ENCODE results near the gene NPAS3. TPM values are rescaled to one million over a fixed set of nuclear protein-coding genes. Genes with fewer than 3 reads are reported as not detected.

The NPAS3 gene
- total and polyA plus RNA-seq, 11 donors = 0.15 to 3.4 (median 0.92) TPM

- H3K27ac ChIP-seq = no peak overlapping the region
Measured at GRCh38 chr14:33685698-33686097, 747.0 kb downstream of the NPAS3 start.

GRCh38 chr14:33686218-33686617, 747.5 kb downstream of the NPAS3 start:
- no peaks in the 10 kb centered on the region for H3K36me3 ChIP-seq
- 78 to 91% (median 82%) methylated on average over 3 of the region's 3 CpGs for WGBS, 4 donors
- H3K4me1 ChIP-seq = peaks cover 0 to 11% (median 5%) of the 10 kb centered on the region in 12 donors
- H3K9me3 ChIP-seq = no peaks in the 10 kb centered on the region
- no peak overlapping the region for H3K4me3 ChIP-seq
- no peak for ATAC-seq
- intact Hi-C loops (cut with DNase I) = no loop called here
- no peaks in the 10 kb centered on the region for H3K27me3 ChIP-seq
- H3K27ac ChIP-seq = no peak overlapping the region
- DNase-seq = no peak
- TF ChIP-seq CTCF (IDR thresholded peaks at IDR 0.05) (no peak), POLR2A (IDR thresholded peaks at IDR 0.05) (no peak)

More at GRCh38 chr14:33685698-33686097, 747.0 kb downstream of the NPAS3 start:
- peaks cover 0 to 11% (median 5%) of the 10 kb centered on the region in 12 donors for H3K4me1 ChIP-seq
- no peak for DNase-seq
- WGBS, 4 donors = 58 to 78% (median 67%) methylated on average over 1 of the region's 1 CpG
- TF ChIP-seq CTCF (IDR thresholded peaks at IDR 0.05) = no peak
- no peak for TF ChIP-seq POLR2A (IDR thresholded peaks at IDR 0.05)
- intact Hi-C loops (cut with DNase I) = no loop called here
- H3K36me3 ChIP-seq = no peaks in the 10 kb centered on the region
- no peaks in the 10 kb centered on the region for H3K27me3 ChIP-seq
- no peak overlapping the region for H3K4me3 ChIP-seq
- no peaks in the 10 kb centered on the region for H3K9me3 ChIP-seq
- no peak for ATAC-seq

- TF ChIP-seq POLR2A (IDR thresholded peaks at IDR 0.05) = no peak
- TF ChIP-seq CTCF (IDR thresholded peaks at IDR 0.05) = no peak
- intact Hi-C loops (cut with DNase I) = no loop called here
- Histone ChIP-seq H3K27me3 (no peaks in the 10 kb centered on the region), H3K4me3 (no peak overlapping the region), H3K4me1 (peaks cover 0 to 11% (median 5%) of the 10 kb centered on the region in 12 donors), H3K9me3 (no peaks in the 10 kb centered on the region), H3K27ac (no peak overlapping the region), H3K36me3 (no peaks in the 10 kb centered on the region)
- ATAC-seq (no peak), DNase-seq (no peak)
- WGBS, 4 donors = 89 to 94% (median 90%) methylated on average over 4 of the region's 4 CpGs
Measured at GRCh38 chr14:33686856-33687255, 748.2 kb downstream of the NPAS3 start.

- DNase-seq = no peak
- Histone ChIP-seq H3K4me1 (no peaks in the 10 kb centered on the region), H3K36me3 (no peaks in the 10 kb centered on the region), H3K27me3 (no peaks in the 10 kb centered on the region), H3K9me3 (no peaks in the 10 kb centered on the region), H3K4me3 (no peak overlapping the region), H3K27ac (no peak overlapping the region)
- no peak for ATAC-seq
- 82 to 91% (median 89%) methylated on average over 4 of the region's 4 CpGs for WGBS, 4 donors
- intact Hi-C loops (cut with DNase I) = no loop called here
- no peak for TF ChIP-seq CTCF (IDR thresholded peaks at IDR 0.05)
- no peak for TF ChIP-seq POLR2A (IDR thresholded peaks at IDR 0.05)
Measured at GRCh38 chr14:33689680-33690079, 751.0 kb downstream of the NPAS3 start.
